Neuronal stem cell (in vitro differentiated cells): ENCODE data around the gene SHMT2.
A peak's percentile ranks its signal among the peaks of the same experiment; 100 is the strongest.

Experiments
- DNase-seq: peaks from one replicate; pipeline ENCODE4 v3.0.0-alpha.2; 2013; ENCODE audit warnings: low spot score
- H2AFZ ChIP-seq: one replicate; pipeline ENCODE4 v1.6.1; 2013; ENCODE audit warnings: mild to moderate bottlenecking, low read length, inconsistent platforms
- H2AK5ac ChIP-seq: 2 replicates; pipeline ENCODE4 v1.6.1; 2013; ENCODE audit warnings: low read depth, mild to moderate bottlenecking, inconsistent platforms, low read length, moderate library complexity, mixed read lengths
- H2BK120ac ChIP-seq: 2 replicates; pipeline ENCODE4 v1.6.1; 2013; ENCODE audit warnings: low read depth, mild to moderate bottlenecking, inconsistent platforms, low read length, moderate library complexity, mixed read lengths
- H2BK12ac ChIP-seq: one replicate; pipeline ENCODE4 v1.6.1; 2013; ENCODE audit warnings: low read length, inconsistent platforms
- H2BK15ac ChIP-seq: 2 replicates; pipeline ENCODE4 v1.6.1; 2013; ENCODE audit warnings: mild to moderate bottlenecking, low read length, inconsistent platforms, mixed read lengths
- H2BK5ac ChIP-seq: one replicate; pipeline ENCODE4 v1.6.1; 2013; ENCODE audit warnings: inconsistent platforms, mild to moderate bottlenecking, low read length, moderate library complexity
- H3K14ac ChIP-seq: one replicate; pipeline ENCODE4 v1.6.1; 2013; ENCODE audit warnings: low read length, inconsistent platforms
- H3K18ac ChIP-seq: 2 replicates; pipeline ENCODE4 v1.6.1; 2013; ENCODE audit warnings: low read length, inconsistent platforms
- H3K23ac ChIP-seq: 2 replicates; pipeline ENCODE4 v1.6.1; 2013; ENCODE audit warnings: low read depth, mild to moderate bottlenecking, mixed read lengths, low read length, inconsistent platforms; ENCODE audit not compliant: poor library complexity
- H3K27ac ChIP-seq: replicated peaks from 3 replicates; pipeline ENCODE4 v1.5.1; 2013; ENCODE audit warnings: low read length, inconsistent platforms
- H3K27me3 ChIP-seq, 3 experiments: 2 replicates each; pipeline ENCODE4 v1.6.1; 2013; ENCODE audit warnings: low read length in 3 of 3, mild to moderate bottlenecking in 2 of 3, inconsistent platforms in 1 of 3, low read depth in 1 of 3, mixed read lengths in 1 of 3, moderate library complexity in 1 of 3; ENCODE audit not compliant: control insufficient read depth in 3 of 3, insufficient read depth in 3 of 3
- H3K36me3 ChIP-seq, 2 donors: replicated peaks in 1 of 2; 2 replicates each; pipeline ENCODE4 v1.6.1; 2013; ENCODE audit warnings: low read length in 2 of 2; ENCODE audit not compliant: control insufficient read depth in 2 of 2, insufficient read depth in 2 of 2
- H3K4ac ChIP-seq: 2 replicates; pipeline ENCODE4 v1.6.1; 2013; ENCODE audit warnings: inconsistent platforms, mild to moderate bottlenecking, low read length, moderate library complexity
- H3K4me1 ChIP-seq, 2 donors: 1 replicate in 1 of 2; 2 replicates in 1 of 2; pipeline ENCODE4 v1.6.1; 2013; ENCODE audit warnings: low read length in 2 of 2, low read depth in 1 of 2; ENCODE audit not compliant: control insufficient read depth in 2 of 2, insufficient read depth in 1 of 2
- H3K4me2 ChIP-seq: one replicate; pipeline ENCODE4 v1.6.1; 2013; ENCODE audit warnings: mild to moderate bottlenecking, low read length, inconsistent platforms; ENCODE audit not compliant: insufficient read depth, poor library complexity, severe bottlenecking
- H3K4me3 ChIP-seq, 2 donors: 2 replicates each; pipeline ENCODE4 v1.5.1; 2013; ENCODE audit warnings: low read length in 2 of 2, mild to moderate bottlenecking in 2 of 2, inconsistent platforms in 1 of 2, moderate library complexity in 1 of 2
- H3K79me1 ChIP-seq: one replicate; pipeline ENCODE4 v1.6.1; 2013; ENCODE audit warnings: low read depth, mild to moderate bottlenecking, inconsistent platforms, low read length, moderate library complexity
- H3K9ac ChIP-seq: one replicate; pipeline ENCODE4 v1.6.1; 2013; ENCODE audit warnings: mild to moderate bottlenecking, low read depth, low read length, inconsistent platforms; ENCODE audit not compliant: poor library complexity
- H3K9me3 ChIP-seq, 2 donors: replicated peaks in 1 of 2; 2 replicates each; pipeline versions ENCODE3 to v1.6.1; 2013; ENCODE audit warnings: low read length in 2 of 2, mild to moderate bottlenecking in 2 of 2, inconsistent platforms in 1 of 2, low read depth in 1 of 2, mixed read lengths in 1 of 2, moderate library complexity in 1 of 2; ENCODE audit not compliant: control insufficient read depth in 2 of 2, insufficient read depth in 1 of 2
- H4K8ac ChIP-seq: one replicate; pipeline ENCODE4 v1.6.1; 2013; ENCODE audit warnings: low read depth, mild to moderate bottlenecking, inconsistent platforms, low read length, moderate library complexity
- H4K91ac ChIP-seq: one replicate; pipeline ENCODE4 v1.6.1; 2013; ENCODE audit warnings: low read length, low read depth, mild to moderate bottlenecking, inconsistent platforms; ENCODE audit not compliant: poor library complexity
- WGBS, 2 donors: extraction: QIAGEN DNeasy Blood & Tissue Kit; methylation state at CpG; one replicate each; pipeline ENCODE4 v1.1.7; 2013; ENCODE audit warnings: missing lambda C conversion rate in 2 of 2, mixed read lengths in 1 of 2; ENCODE audit not compliant: insufficient read length in 2 of 2, insufficient replicate concordance in 1 of 2; ENCODE audit errors: extremely low coverage in 2 of 2; 5-methylcytosine and 5-hydroxymethylcytosine counted together

Gene SHMT2

DNA sequence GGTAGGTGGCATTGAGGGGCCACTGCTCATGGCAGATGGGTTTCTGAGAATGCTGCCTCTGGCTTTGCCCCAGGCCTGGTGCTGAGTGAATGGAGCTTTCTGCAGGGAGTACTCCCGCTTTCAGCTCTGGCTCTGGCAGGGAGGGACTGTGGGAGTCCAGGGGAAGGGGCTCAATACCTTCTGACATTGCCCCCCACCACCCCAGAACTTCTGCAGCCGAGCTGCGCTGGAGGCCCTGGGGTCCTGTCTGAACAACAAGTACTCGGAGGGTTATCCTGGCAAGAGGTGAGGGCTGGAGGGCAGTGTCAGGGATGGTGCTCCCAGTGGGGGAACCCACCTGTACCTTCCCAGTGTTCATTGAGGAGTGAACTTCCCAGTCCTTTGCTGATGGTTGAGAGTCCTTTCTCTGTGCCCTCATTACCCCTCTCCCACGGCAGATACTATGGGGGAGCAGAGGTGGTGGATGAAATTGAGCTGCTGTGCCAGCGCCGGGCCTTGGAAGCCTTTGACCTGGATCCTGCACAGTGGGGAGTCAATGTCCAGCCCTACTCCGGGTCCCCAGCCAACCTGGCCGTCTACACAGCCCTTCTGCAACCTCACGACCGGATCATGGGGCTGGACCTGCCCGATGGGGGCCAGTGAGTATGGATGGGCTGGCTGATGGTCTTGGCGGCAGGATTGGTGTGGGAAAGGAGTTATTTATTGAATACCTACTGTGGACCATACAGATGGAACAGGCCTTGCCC is 1.9 kb downstream of the SHMT2 start:
- no peak overlapping the region for H2BK12ac ChIP-seq
- H3K23ac ChIP-seq, result peak overlapping the region; percentile 4
- no peak for DNase-seq
- H3K27ac ChIP-seq, result no peak overlapping the region
- H3K9ac ChIP-seq, result no peak overlapping the region
- H2BK15ac ChIP-seq, result no peak overlapping the region
- no peak overlapping the region for H3K14ac ChIP-seq
- no CpG with 5 or more reads among the region's 13 CpGs for WGBS, 2 donors
- no peak overlapping the region for H2AK5ac ChIP-seq
- H3K79me1 ChIP-seq, result peaks cover 9% of the 10 kb centered on the region
- no peak overlapping the region for H3K18ac ChIP-seq
- no peak overlapping the region for H3K4me2 ChIP-seq
- H3K4me1 ChIP-seq, result peaks cover 19 to 33% of the 10 kb centered on the region in 2 donors
- peak overlapping the region in 1 of 2 donors; percentile 75 for H3K4me3 ChIP-seq
- H2AFZ ChIP-seq, result no peak overlapping the region
- H2BK120ac ChIP-seq, result no peak overlapping the region
- H3K27me3 ChIP-seq, result peaks cover 4 to 26% (median 18%) of the 10 kb centered on the region in 3 experiments
- H4K8ac ChIP-seq, result no peak overlapping the region
- no peak overlapping the region for H3K4ac ChIP-seq
- H3K9me3 ChIP-seq, result no peaks in the 10 kb centered on the region
- H3K36me3 ChIP-seq, result peaks cover 36 to 53% of the 10 kb centered on the region in 2 donors
- no peak overlapping the region for H4K91ac ChIP-seq
- no peak overlapping the region for H2BK5ac ChIP-seq

DNA sequence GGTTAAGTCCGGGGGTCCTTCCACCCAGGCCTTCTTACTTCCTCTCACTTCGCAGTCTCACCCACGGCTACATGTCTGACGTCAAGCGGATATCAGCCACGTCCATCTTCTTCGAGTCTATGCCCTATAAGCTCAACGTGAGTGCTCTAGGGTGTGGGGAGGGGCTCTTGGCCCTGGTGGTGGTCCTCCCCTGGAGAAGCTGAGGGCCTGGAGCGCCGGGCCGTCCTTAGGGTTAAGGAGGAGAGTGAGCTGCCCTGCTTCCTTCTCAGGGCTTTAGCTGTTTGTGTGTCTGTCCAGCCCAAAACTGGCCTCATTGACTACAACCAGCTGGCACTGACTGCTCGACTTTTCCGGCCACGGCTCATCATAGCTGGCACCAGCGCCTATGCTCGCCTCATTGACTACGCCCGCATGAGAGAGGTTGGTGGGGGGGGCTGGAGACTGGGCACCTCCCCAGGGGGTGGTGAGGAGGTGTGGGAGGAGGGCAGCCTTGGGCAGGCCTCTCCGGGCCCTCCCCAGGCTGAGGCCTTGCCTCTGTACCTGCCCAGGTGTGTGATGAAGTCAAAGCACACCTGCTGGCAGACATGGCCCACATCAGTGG is 2.7 kb downstream of the SHMT2 start:
- Histone ChIP-seq H3K23ac (no peak overlapping the region), H2BK12ac (no peak overlapping the region), H3K4me1 (peaks cover 13 to 30% of the 10 kb centered on the region in 2 donors), H2BK120ac (no peak overlapping the region), H3K18ac (no peak overlapping the region), H3K4ac (no peak overlapping the region), H3K9ac (no peak overlapping the region), H3K79me1 (peaks cover 9% of the 10 kb centered on the region), H3K14ac (no peak overlapping the region), H3K27me3 (peaks cover 5 to 28% (median 12%) of the 10 kb centered on the region in 3 experiments), H2AK5ac (no peak overlapping the region), H3K4me2 (no peak overlapping the region), H2BK5ac (no peak overlapping the region), H4K8ac (no peak overlapping the region), H3K36me3 (peaks cover 36 to 53% of the 10 kb centered on the region in 2 donors), H3K9me3 (no peaks in the 10 kb centered on the region), H3K27ac (no peak overlapping the region), H3K4me3 (no peak overlapping the region), H2AFZ (no peak overlapping the region), H4K91ac (no peak overlapping the region), H2BK15ac (no peak overlapping the region)
- no CpG with 5 or more reads among the region's 19 CpGs for WGBS, 2 donors
- DNase-seq, result no peak

DNA sequence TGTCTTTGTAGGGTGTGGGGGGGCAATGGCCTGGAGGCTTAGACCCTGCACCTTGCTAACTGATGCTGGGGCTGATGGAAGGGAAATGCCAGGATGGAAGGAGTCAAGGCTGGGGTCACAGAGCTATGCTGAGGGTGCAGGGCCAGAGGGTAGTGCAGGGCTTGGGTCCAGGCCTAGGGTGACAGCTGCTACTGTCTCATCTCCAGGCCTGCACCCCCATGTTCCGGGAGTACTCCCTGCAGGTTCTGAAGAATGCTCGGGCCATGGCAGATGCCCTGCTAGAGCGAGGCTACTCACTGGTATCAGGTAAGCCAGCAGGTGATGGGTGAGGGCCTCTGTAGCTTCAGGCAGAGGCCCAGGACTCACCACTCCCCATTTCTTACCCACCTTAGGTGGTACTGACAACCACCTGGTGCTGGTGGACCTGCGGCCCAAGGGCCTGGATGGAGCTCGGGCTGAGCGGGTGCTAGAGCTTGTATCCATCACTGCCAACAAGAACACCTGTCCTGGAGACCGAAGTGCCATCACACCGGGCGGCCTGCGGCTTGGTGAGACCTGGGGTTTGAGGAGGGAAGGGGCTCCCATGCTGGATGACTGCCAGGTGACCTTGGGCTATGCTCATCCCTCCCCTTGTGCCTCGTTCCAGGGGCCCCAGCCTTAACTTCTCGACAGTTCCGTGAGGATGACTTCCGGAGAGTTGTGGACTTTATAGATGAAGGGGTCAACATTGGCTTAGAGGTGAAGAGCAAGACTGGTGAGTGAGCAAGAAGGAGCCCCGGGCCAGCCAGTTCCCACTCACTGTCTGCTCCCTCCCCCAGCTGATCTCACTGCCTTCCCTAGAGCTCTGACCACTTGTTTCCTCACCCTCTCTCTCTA is 4.1 kb downstream of the SHMT2 start:
- Histone ChIP-seq H2AK5ac (no peak overlapping the region), H4K91ac (no peak overlapping the region), H2AFZ (no peak overlapping the region), H3K36me3 (peaks cover 36 to 53% of the 10 kb centered on the region in 2 donors), H3K9me3 (no peaks in the 10 kb centered on the region), H2BK12ac (no peak overlapping the region), H3K4me1 (peaks cover 18 to 35% of the 10 kb centered on the region in 2 donors), H3K79me1 (peaks cover 9% of the 10 kb centered on the region), H3K9ac (no peak overlapping the region), H3K27ac (no peak overlapping the region), H3K18ac (no peak overlapping the region), H3K4me3 (no peak overlapping the region), H3K4me2 (no peak overlapping the region), H2BK120ac (no peak overlapping the region), H3K23ac (no peak overlapping the region), H2BK5ac (no peak overlapping the region), H2BK15ac (no peak overlapping the region), H3K4ac (no peak overlapping the region), H3K27me3 (peaks cover 5 to 36% (median 11%) of the 10 kb centered on the region in 3 experiments), H4K8ac (no peak overlapping the region), H3K14ac (no peak overlapping the region)
- no CpG with 5 or more reads among the region's 15 CpGs for WGBS, 2 donors
- no peak for DNase-seq

DNA sequence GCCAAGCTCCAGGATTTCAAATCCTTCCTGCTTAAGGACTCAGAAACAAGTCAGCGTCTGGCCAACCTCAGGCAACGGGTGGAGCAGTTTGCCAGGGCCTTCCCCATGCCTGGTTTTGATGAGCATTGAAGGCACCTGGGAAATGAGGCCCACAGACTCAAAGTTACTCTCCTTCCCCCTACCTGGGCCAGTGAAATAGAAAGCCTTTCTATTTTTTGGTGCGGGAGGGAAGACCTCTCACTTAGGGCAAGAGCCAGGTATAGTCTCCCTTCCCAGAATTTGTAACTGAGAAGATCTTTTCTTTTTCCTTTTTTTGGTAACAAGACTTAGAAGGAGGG is 4.7 kb downstream of the SHMT2 start:
- Histone ChIP-seq H3K4me1 (peaks cover 15 to 37% of the 10 kb centered on the region in 2 donors), H3K79me1 (peaks cover 9% of the 10 kb centered on the region), H3K27me3 (peaks cover 0 to 40% (median 13%) of the 10 kb centered on the region in 3 experiments), H3K9ac (no peak overlapping the region), H3K4ac (no peak overlapping the region), H3K23ac (no peak overlapping the region), H4K91ac (no peak overlapping the region), H3K36me3 (peaks cover 36 to 53% of the 10 kb centered on the region in 2 donors), H2BK5ac (no peak overlapping the region), H3K27ac (no peak overlapping the region), H3K14ac (no peak overlapping the region), H2BK15ac (no peak overlapping the region), H3K4me2 (no peak overlapping the region), H2BK120ac (no peak overlapping the region), H3K4me3 (no peak overlapping the region), H2BK12ac (no peak overlapping the region), H4K8ac (no peak overlapping the region), H2AFZ (no peak overlapping the region), H3K18ac (no peak overlapping the region), H3K9me3 (no peaks in the 10 kb centered on the region), H2AK5ac (no peak overlapping the region)
- DNase-seq, result no peak
- WGBS, 2 donors, result no CpG with 5 or more reads among the region's 3 CpGs
